DND-41 (cell line): ENCODE measurements around the gene SIRPG.

ENCODE experiments used
- ATAC-seq: fragments of 200-7000 bp; cut with Tn5 transposase; 3 replicates; pipeline ENCODE4 v1.9.1; 2021; ENCODE audit warnings: low read depth; ENCODE audit not compliant: insufficient read depth
- DNase-seq: peaks from one replicate; pipeline ENCODE4 v3.0.0-alpha.2; 2020
- H2AFZ ChIP-seq: 2 replicates; pipeline ENCODE4 v1.6.0; 2012; ENCODE audit warnings: low read depth, low read length
- H3K27ac ChIP-seq: 2 replicates; pipeline ENCODE4 v1.5.1; 2012; ENCODE audit warnings: low read length, inconsistent platforms
- H3K27me3 ChIP-seq: fragments of 200-600 bp; sonication (generic); 2 replicates; pipeline ENCODE4 v1.6.0; 2012; ENCODE audit warnings: low read length, mild to moderate bottlenecking, inconsistent platforms; ENCODE audit not compliant: insufficient read depth, poor library complexity
- H3K36me3 ChIP-seq: 2 replicates; pipeline ENCODE4 v1.5.1; 2012; ENCODE audit warnings: low read length, inconsistent platforms; ENCODE audit not compliant: insufficient read depth
- H3K4me1 ChIP-seq: 2 replicates; pipeline ENCODE4 v1.5.1; 2012; ENCODE audit warnings: mild to moderate bottlenecking, low read length; ENCODE audit not compliant: insufficient read depth
- H3K4me2 ChIP-seq: 2 replicates; pipeline ENCODE4 v1.6.0; 2012; ENCODE audit warnings: mild to moderate bottlenecking, moderate library complexity, low read length, inconsistent platforms; ENCODE audit not compliant: insufficient read depth
- H3K4me3 ChIP-seq, 2 experiments: fragments of 200-600 bp in 1 of 2; shearing (Covaris generic) in 1 of 2; 2 replicates each; pipeline ENCODE4 v1.5.1; 2012 to 2016; ENCODE audit warnings: inconsistent platforms in 2 of 2, low read length in 2 of 2, mild to moderate bottlenecking in 2 of 2, low read depth in 1 of 2, moderate library complexity in 1 of 2
- H3K79me2 ChIP-seq: 2 replicates; pipeline ENCODE4 v1.6.0; 2012; ENCODE audit warnings: low read length, inconsistent platforms; ENCODE audit not compliant: insufficient read depth
- H3K9ac ChIP-seq: 2 replicates; pipeline ENCODE4 v1.6.0; 2012; ENCODE audit warnings: low read depth, mild to moderate bottlenecking, inconsistent platforms, low read length, moderate library complexity
- H3K9me3 ChIP-seq: 2 replicates; pipeline ENCODE4 v1.5.1; 2012; ENCODE audit warnings: low read length, moderate library complexity, mild to moderate bottlenecking, inconsistent platforms; ENCODE audit not compliant: insufficient read depth, severe bottlenecking
- H4K20me1 ChIP-seq: 2 replicates; pipeline ENCODE4 v1.6.0; 2012; ENCODE audit warnings: low read length; ENCODE audit not compliant: insufficient read depth
- EZH2 ChIP-seq: IDR thresholded peaks from 3 replicates; pipeline ENCODE4 v1.6.1; 2012; ENCODE audit warnings: borderline replicate concordance, low read depth, mild to moderate bottlenecking, moderate library complexity, low read length, inconsistent platforms; ENCODE audit not compliant: severe bottlenecking
- TF ChIP-seq, protein P1 (sequence below): IDR thresholded peaks from 2 replicates; pipeline ENCODE4 v1.5.1; 2012; ENCODE audit warnings: borderline replicate concordance, low read length, moderate library complexity, mild to moderate bottlenecking; ENCODE audit not compliant: poor library complexity, severe bottlenecking; ENCODE audit errors: extremely low read depth

Gene SIRPG

DNA sequence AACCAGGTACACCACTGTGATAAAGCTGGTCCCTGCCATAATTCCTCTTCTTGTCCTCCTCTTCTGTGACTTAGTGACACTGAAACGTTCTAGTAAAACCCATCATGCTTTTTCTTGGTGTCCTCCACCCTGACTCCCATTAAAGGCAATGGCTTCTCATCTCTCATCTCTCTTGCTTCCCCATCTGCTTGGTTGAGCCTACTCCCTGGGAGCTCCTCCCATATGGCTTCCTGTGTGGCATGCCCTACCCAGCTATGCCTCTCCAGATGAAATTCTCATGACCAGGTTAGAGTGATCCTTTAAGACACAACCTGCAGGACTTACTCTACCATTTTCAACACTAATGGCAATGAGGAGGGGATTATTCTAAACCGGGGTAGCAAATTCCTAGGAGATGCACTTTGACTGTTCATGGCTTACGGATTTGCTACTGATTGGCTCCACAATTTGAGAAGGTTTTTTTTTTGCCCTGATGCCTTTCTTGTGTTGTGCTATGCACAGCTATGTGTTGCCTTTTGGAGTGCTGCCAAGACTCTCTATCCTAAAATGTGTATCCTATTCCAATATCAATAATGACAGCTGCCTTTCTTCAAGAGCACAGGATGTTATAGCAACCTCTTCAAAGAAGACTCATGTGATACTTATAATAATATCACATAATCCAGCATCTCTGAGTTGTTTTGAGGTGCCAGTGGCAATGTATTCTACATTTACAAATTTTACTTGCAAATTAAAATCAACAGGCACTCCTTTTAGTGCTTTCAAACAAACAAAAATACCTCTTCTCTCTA is 6.1 kb downstream of the SIRPG start:
- Histone ChIP-seq H3K79me2 (no peaks in the 10 kb centered on the region), H3K27me3 (no peaks in the 10 kb centered on the region), H3K36me3 (no peaks in the 10 kb centered on the region), H4K20me1 (no peaks in the 10 kb centered on the region), H3K4me1 (peaks cover 56% of the 10 kb centered on the region), H3K27ac (peak overlapping the region; percentile 52), H2AFZ (no peak overlapping the region), H3K9ac (peak overlapping the region; percentile 9; the same call in 1 of the 2 replicates), H3K4me2 (peak overlapping the region; percentile 16; the same call in 1 of the 2 replicates), H3K9me3 (no peaks in the 10 kb centered on the region), H3K4me3 (no peak overlapping the region)
- TF ChIP-seq, protein P1, sequence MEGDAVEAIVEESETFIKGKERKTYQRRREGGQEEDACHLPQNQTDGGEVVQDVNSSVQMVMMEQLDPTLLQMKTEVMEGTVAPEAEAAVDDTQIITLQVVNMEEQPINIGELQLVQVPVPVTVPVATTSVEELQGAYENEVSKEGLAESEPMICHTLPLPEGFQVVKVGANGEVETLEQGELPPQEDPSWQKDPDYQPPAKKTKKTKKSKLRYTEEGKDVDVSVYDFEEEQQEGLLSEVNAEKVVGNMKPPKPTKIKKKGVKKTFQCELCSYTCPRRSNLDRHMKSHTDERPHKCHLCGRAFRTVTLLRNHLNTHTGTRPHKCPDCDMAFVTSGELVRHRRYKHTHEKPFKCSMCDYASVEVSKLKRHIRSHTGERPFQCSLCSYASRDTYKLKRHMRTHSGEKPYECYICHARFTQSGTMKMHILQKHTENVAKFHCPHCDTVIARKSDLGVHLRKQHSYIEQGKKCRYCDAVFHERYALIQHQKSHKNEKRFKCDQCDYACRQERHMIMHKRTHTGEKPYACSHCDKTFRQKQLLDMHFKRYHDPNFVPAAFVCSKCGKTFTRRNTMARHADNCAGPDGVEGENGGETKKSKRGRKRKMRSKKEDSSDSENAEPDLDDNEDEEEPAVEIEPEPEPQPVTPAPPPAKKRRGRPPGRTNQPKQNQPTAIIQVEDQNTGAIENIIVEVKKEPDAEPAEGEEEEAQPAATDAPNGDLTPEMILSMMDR: no peak
- TF ChIP-seq EZH2: no peak
- peak; percentile 80 for ATAC-seq
- peak; percentile 69 for DNase-seq

DNA sequence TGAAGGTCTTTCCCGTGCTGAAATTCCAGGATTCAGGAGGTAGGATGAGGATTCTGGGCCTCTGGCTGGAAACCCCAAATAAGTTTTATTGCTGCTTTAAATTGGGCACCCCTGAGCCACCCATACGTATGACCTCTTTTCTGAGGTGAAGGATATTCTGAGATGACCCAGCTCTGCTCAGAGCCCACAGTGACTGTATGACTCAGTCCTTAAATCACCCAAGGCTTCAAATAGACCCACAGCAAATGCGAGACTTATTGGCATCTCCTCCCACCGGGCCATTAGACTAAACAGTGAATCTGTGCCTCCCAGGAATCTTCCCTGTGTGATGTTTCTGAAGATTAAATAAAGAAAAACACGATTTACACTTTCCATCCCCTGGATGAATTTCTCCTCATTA is 9.5 kb downstream of the SIRPG start:
- no peaks in the 10 kb centered on the region for H4K20me1 ChIP-seq
- no peak overlapping the region for H2AFZ ChIP-seq
- H3K27ac ChIP-seq: no peak overlapping the region
- no peaks in the 10 kb centered on the region for H3K27me3 ChIP-seq
- no peaks in the 10 kb centered on the region for H3K36me3 ChIP-seq
- H3K4me3 ChIP-seq: no peak overlapping the region
- H3K9ac ChIP-seq: no peak overlapping the region
- ATAC-seq (no peak), DNase-seq (no peak)
- H3K4me2 ChIP-seq: no peak overlapping the region
- peaks cover 31% of the 10 kb centered on the region for H3K4me1 ChIP-seq
- no peak for TF ChIP-seq EZH2
- TF ChIP-seq, protein P1: no peak
- no peaks in the 10 kb centered on the region for H3K79me2 ChIP-seq
- H3K9me3 ChIP-seq: no peaks in the 10 kb centered on the region

DNA sequence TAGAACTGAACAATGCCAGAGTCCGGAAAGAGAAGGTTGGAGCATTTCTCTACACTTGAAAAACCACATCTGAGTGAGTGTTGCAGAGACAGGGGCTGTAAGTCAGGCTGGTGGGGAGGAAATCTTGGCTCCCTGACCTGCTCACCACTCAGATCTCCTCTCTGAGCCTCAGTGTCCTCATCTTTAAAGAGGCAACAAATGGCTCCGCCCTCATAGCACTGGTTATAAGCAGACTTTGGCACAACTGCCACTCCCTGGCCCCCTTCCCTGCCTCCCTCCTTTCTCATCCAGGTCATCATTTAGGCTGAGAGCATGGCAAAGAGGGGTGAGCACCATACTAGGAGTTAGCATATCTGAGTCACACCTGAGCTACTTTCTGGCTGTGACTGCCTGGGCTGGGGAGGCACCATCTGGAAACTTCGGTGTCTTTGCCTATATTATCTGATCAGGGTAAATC is 10.6 kb downstream of the SIRPG start:
- TF ChIP-seq EZH2: no peak
- TF ChIP-seq, protein P1: no peak
- H3K36me3 ChIP-seq: no peaks in the 10 kb centered on the region
- H3K4me2 ChIP-seq: no peak overlapping the region
- H3K4me1 ChIP-seq: peaks cover 20% of the 10 kb centered on the region
- H3K79me2 ChIP-seq: no peaks in the 10 kb centered on the region
- no peak overlapping the region for H3K4me3 ChIP-seq
- H3K9ac ChIP-seq: no peak overlapping the region
- no peaks in the 10 kb centered on the region for H3K9me3 ChIP-seq
- no peak for DNase-seq
- H2AFZ ChIP-seq: no peak overlapping the region
- H3K27me3 ChIP-seq: no peaks in the 10 kb centered on the region
- H3K27ac ChIP-seq: no peak overlapping the region
- no peak for ATAC-seq
- no peaks in the 10 kb centered on the region for H4K20me1 ChIP-seq
